Lung (tissue), 12 donors: ENCODE results near the gene RASGEF1C. TPM values are rescaled to one million over a fixed set of nuclear protein-coding genes. Genes with fewer than 3 reads are reported as not detected.

Source experiments
- ATAC-seq: fragments of 200-7000 bp; cut with Tn5 transposase; one replicate; pipeline ENCODE4 v1.9.1; 2020; ENCODE audit warnings: moderate number of reproducible peaks; ENCODE audit not compliant: insufficient read depth, low FRiP score
- DNase-seq, 3 donors: peaks; one replicate each; pipeline ENCODE4 v3.0.0-alpha.2; 2013 to 2017
- H3K27ac ChIP-seq, 2 donors: one replicate each; pipeline ENCODE4 v1.5.1; 2013; ENCODE audit warnings: mild to moderate bottlenecking in 2 of 2, moderate library complexity in 2 of 2, control low read depth in 1 of 2, inconsistent platforms in 1 of 2, low read depth in 1 of 2, low read length in 1 of 2
- H3K27me3 ChIP-seq, 3 donors: one replicate each; pipeline ENCODE4 v1.5.1; 2013; ENCODE audit warnings: low read length in 2 of 3; ENCODE audit not compliant: control insufficient read depth in 3 of 3, insufficient read depth in 3 of 3
- H3K36me3 ChIP-seq, 4 donors: one replicate each; pipeline ENCODE4 v1.5.1; 2013; ENCODE audit warnings: low read length in 4 of 4, mild to moderate bottlenecking in 1 of 4, moderate library complexity in 1 of 4; ENCODE audit not compliant: control insufficient read depth in 4 of 4, insufficient read depth in 4 of 4
- H3K4me1 ChIP-seq, 5 donors: one replicate each; pipeline ENCODE4 v1.5.1; 2013; ENCODE audit warnings: low read length in 5 of 5, mild to moderate bottlenecking in 2 of 5, moderate library complexity in 1 of 5; ENCODE audit not compliant: control insufficient read depth in 5 of 5, insufficient read depth in 5 of 5
- H3K4me3 ChIP-seq: one replicate; pipeline ENCODE4 v1.5.1; 2013; ENCODE audit warnings: mild to moderate bottlenecking, control low read depth, moderate library complexity
- H3K9ac ChIP-seq, 2 donors: one replicate each; pipeline ENCODE4 v1.5.1; 2013; ENCODE audit warnings: low read length in 2 of 2, control low read depth in 1 of 2; ENCODE audit not compliant: insufficient read depth in 1 of 2
- H3K9me3 ChIP-seq, 4 donors: one replicate each; pipeline ENCODE4 v1.5.1; 2013; ENCODE audit warnings: low read length in 3 of 4, mild to moderate bottlenecking in 1 of 4, moderate library complexity in 1 of 4; ENCODE audit not compliant: control insufficient read depth in 4 of 4, insufficient read depth in 3 of 4
- CTCF ChIP-seq: IDR thresholded peaks from 2 replicates; pipeline ENCODE4 v1.5.1; 2012; ENCODE audit warnings: mild to moderate bottlenecking; ENCODE audit errors: control extremely low read depth, extremely low read depth
- WGBS, 2 donors: extraction: QIAGEN DNeasy Blood & Tissue Kit; methylation state at CpG; one replicate each; pipeline ENCODE4 v1.1.7; 2013; 5-methylcytosine and 5-hydroxymethylcytosine counted together
- polyA plus RNA-seq, 2 donors: library from polyadenylated mRNA; stranded (reverse); fragments of 200-250 nt; gene quantifications; one replicate each; pipeline ENCODE4 v1.2.1, GENCODE V29; 2013
- total RNA-seq, 2 donors: library from RNA; depleted of rRNA in 1 of 2; stranded (reverse); fragments of >200 nt in 1 of 2; gene quantifications; one replicate each; pipeline ENCODE4 v1.2.1, GENCODE V29; 2014 to 2021
- donor health status: control.
- donor health status: control.
- donor health status: Bipolar disorder and iron deficiency.
- donor health status: healthy.
- donor health status: DM: yes; HTN: yes; CAD: no.

The RASGEF1C gene
- total and polyA plus RNA-seq, 4 donors = 0.03 to 0.31 TPM; not detected in 2

- Histone ChIP-seq H3K27ac (no peak overlapping the region), H3K4me1 (no peaks in the 10 kb centered on the region), H3K9ac (no peak overlapping the region), H3K36me3 (no peaks in the 10 kb centered on the region), H3K27me3 (no peaks in the 10 kb centered on the region), H3K4me3 (no peak overlapping the region), H3K9me3 (peaks cover 0 to 5% (median 0%) of the 10 kb centered on the region in 4 donors)
- no peak for DNase-seq
- TF ChIP-seq CTCF = no peak
- no peak for ATAC-seq
- WGBS, 2 donors = 73 to 89% methylated on average over 17 of the region's 17 CpGs
These were observed 53.6 kb downstream of the RASGEF1C start for GRCh38 chr5:180155365-180155926.

- no peak for TF ChIP-seq CTCF
- H3K27ac ChIP-seq = no peak overlapping the region
- H3K4me3 ChIP-seq = no peak overlapping the region
- H3K4me1 ChIP-seq = no peaks in the 10 kb centered on the region
- WGBS, 2 donors = 93 to 96% methylated on average over 5 of the region's 5 CpGs
- no peak for DNase-seq
- peaks cover 0 to 5% (median 0%) of the 10 kb centered on the region in 4 donors for H3K9me3 ChIP-seq
- H3K9ac ChIP-seq = no peak overlapping the region
- no peak for ATAC-seq
- no peaks in the 10 kb centered on the region for H3K27me3 ChIP-seq
- H3K36me3 ChIP-seq = no peaks in the 10 kb centered on the region
These were observed 54.1 kb downstream of the RASGEF1C start for GRCh38 chr5:180154821-180155364.

- no peak overlapping the region for H3K9ac ChIP-seq
- WGBS, 2 donors = 57 to 78% methylated on average over 6 of the region's 6 CpGs
- no peak overlapping the region for H3K4me3 ChIP-seq
- H3K4me1 ChIP-seq = no peaks in the 10 kb centered on the region
- H3K36me3 ChIP-seq = no peaks in the 10 kb centered on the region
- no peak overlapping the region for H3K27ac ChIP-seq
- ATAC-seq (no peak), DNase-seq (no peak)
- no peaks in the 10 kb centered on the region for H3K27me3 ChIP-seq
- H3K9me3 ChIP-seq = peaks cover 0 to 3% (median 0%) of the 10 kb centered on the region in 4 donors
- no peak for TF ChIP-seq CTCF
These were observed 55.0 kb downstream of the RASGEF1C start for GRCh38 chr5:180153991-180154390.

GRCh38 chr5:180153099-180153498 is 55.9 kb downstream of the RASGEF1C start:
- H3K27ac ChIP-seq = no peak overlapping the region
- no peaks in the 10 kb centered on the region for H3K36me3 ChIP-seq
- no peak for TF ChIP-seq CTCF
- H3K9ac ChIP-seq = no peak overlapping the region
- no peaks in the 10 kb centered on the region for H3K27me3 ChIP-seq
- H3K4me1 ChIP-seq = no peaks in the 10 kb centered on the region
- DNase-seq (no peak), ATAC-seq (no peak)
- H3K4me3 ChIP-seq = no peak overlapping the region
- WGBS, 2 donors = 0 to 44% methylated on average over 1 of the region's 1 CpG
- peaks cover 0 to 3% (median 0%) of the 10 kb centered on the region in 4 donors for H3K9me3 ChIP-seq
